SJCRH30 (cell line): ENCODE measurements around the gene ATP8B1. TPM values are rescaled to one million over a fixed set of nuclear protein-coding genes. Genes with fewer than 3 reads are reported as not detected.
"Not testable (repeated sequence)": the region's sequence is repeated elsewhere in the genome, so short reads cannot be mapped to it uniquely, and the experiment has no call there.

Experiments used
- DNase-seq, 2 experiments: peaks; one replicate each; pipeline ENCODE4 v3.0.0-alpha.2; 2015 to 2020
- H3K27ac ChIP-seq: fragments of 250-450 bp; sonication (Bioruptor Pico); 2 replicates; pipeline ENCODE4 v1.5.1; 2020; ENCODE audit warnings: mild to moderate bottlenecking, moderate library complexity
- H3K27me3 ChIP-seq: fragments of 250-450 bp; sonication (Bioruptor Pico); 2 replicates; pipeline ENCODE4 v1.5.1; 2020; ENCODE audit warnings: mild to moderate bottlenecking, moderate library complexity
- H3K36me3 ChIP-seq: fragments of 250-450 bp; sonication (Bioruptor Pico); 2 replicates; pipeline ENCODE4 v1.5.1; 2020; ENCODE audit warnings: mild to moderate bottlenecking, moderate library complexity
- H3K4me1 ChIP-seq: fragments of 250-450 bp; sonication (Bioruptor Pico); 2 replicates; pipeline ENCODE4 v1.5.1; 2020; ENCODE audit warnings: mild to moderate bottlenecking, moderate library complexity
- H3K4me3 ChIP-seq: fragments of 250-450 bp; sonication (Bioruptor Pico); 2 replicates; pipeline ENCODE4 v1.5.1; 2020; ENCODE audit warnings: mild to moderate bottlenecking, moderate library complexity
- H3K9me3 ChIP-seq: fragments of 250-450 bp; sonication (Bioruptor Pico); replicated peaks from 2 replicates; pipeline ENCODE4 v1.5.1; 2020; ENCODE audit warnings: mild to moderate bottlenecking, moderate library complexity
- total RNA-seq: library from RNA; depleted of rRNA; stranded (reverse); fragments of >200 nt; shearing (Covaris generic); gene quantifications from 2 replicates; pipeline ENCODE4 v1.2.3, GENCODE V29; 2014

Gene ATP8B1
- total RNA-seq, 1 experiment from 2014 or later: not detected

DNA sequence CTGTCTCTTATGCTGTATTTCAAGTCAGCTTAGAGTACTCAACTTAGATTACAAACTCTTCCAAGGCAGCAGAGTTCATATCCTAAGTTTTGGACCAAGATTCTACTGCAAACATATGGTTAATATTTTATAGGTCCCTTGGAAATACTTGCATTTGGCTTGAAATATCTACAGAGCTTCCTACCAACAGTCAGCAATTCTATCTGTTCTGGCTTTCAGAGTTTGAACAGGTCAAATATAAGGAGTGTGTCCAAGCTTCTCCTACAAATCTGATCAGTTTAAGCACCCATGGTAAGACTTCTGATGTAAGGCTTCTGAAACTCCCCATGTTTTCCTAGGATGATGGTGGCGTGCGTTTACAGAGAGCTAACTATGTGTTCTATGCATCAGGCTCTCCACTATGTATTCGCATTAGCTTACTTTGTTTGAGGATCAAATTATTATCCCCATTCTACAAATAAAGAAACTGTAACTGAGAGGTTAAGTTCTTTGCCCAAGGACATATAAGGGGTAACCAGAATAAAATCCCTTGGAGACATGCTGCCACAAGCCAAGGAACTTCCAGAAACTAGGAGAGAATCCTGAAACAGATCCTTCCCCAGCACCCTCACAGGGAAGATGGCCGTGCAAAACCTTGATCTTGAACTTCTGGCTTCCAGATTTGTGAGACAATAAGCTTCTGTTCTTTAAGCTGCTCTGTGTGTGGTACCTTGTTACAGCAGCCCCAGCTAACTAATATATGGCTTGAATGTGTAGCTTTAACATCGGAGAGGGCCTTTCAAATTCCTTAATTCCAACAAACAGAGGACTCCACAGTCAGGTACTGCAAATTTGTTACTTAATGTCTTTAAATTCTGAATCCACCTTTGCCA, 55.1 kb downstream of the ATP8B1 start:
- Histone ChIP-seq H3K4me3 (no peak overlapping the region), H3K4me1 (no peaks in the 10 kb centered on the region), H3K27ac (no peak overlapping the region), H3K27me3 (no peaks in the 10 kb centered on the region), H3K9me3 (no peaks in the 10 kb centered on the region), H3K36me3 (no peaks in the 10 kb centered on the region)
- DNase-seq: no peak

GRCh38 chr18:57744211-57744694, 58.9 kb downstream of the ATP8B1 start:
- no peak overlapping the region for H3K4me3 ChIP-seq
- H3K27ac ChIP-seq: no peak overlapping the region
- no peaks in the 10 kb centered on the region for H3K9me3 ChIP-seq
- no peak for DNase-seq
- H3K36me3 ChIP-seq: no peaks in the 10 kb centered on the region
- H3K27me3 ChIP-seq: no peaks in the 10 kb centered on the region
- no peaks in the 10 kb centered on the region for H3K4me1 ChIP-seq

GRCh38 chr18:57743008-57743407, 60.1 kb downstream of the ATP8B1 start:
- Histone ChIP-seq H3K4me1 (no peaks in the 10 kb centered on the region), H3K36me3 (no peaks in the 10 kb centered on the region), H3K4me3 (no peak overlapping the region), H3K27me3 (no peaks in the 10 kb centered on the region), H3K27ac (no peak overlapping the region), H3K9me3 (no peaks in the 10 kb centered on the region)
- DNase-seq: no peak

DNA sequence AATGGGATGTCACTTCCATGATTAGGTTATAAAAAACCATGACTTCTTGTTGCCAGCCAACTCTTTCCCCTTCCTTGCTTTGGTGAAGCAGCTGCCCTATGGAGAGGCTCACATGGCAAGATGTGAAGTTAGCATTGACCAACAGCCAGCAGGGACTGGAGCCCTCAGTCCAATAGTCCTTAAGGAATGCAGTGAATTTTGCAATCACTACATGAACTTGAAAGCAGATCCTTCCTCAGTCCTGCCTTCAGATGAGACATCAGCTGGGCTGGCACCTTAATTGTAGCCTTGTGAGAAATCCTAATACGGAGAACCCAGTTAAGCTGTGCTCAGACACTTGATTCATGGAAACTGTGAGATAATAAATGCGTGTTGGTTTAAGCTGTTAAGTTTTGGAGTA, 61.8 kb downstream of the ATP8B1 start:
- Histone ChIP-seq H3K4me1 (no peaks in the 10 kb centered on the region), H3K4me3 (no peak overlapping the region), H3K36me3 (no peaks in the 10 kb centered on the region), H3K27me3 (no peaks in the 10 kb centered on the region), H3K9me3 (no peaks in the 10 kb centered on the region), H3K27ac (no peak overlapping the region)
- DNase-seq: no peak

- H3K4me1 ChIP-seq: no peaks in the 10 kb centered on the region
- H3K9me3 ChIP-seq: no peaks in the 10 kb centered on the region
- DNase-seq: no peak
- H3K27me3 ChIP-seq: no peaks in the 10 kb centered on the region
- H3K27ac ChIP-seq: no peak overlapping the region
- no peak overlapping the region for H3K4me3 ChIP-seq
- no peaks in the 10 kb centered on the region for H3K36me3 ChIP-seq
Observed at GRCh38 chr18:57738078-57738477, 65.0 kb downstream of the ATP8B1 start.

DNA sequence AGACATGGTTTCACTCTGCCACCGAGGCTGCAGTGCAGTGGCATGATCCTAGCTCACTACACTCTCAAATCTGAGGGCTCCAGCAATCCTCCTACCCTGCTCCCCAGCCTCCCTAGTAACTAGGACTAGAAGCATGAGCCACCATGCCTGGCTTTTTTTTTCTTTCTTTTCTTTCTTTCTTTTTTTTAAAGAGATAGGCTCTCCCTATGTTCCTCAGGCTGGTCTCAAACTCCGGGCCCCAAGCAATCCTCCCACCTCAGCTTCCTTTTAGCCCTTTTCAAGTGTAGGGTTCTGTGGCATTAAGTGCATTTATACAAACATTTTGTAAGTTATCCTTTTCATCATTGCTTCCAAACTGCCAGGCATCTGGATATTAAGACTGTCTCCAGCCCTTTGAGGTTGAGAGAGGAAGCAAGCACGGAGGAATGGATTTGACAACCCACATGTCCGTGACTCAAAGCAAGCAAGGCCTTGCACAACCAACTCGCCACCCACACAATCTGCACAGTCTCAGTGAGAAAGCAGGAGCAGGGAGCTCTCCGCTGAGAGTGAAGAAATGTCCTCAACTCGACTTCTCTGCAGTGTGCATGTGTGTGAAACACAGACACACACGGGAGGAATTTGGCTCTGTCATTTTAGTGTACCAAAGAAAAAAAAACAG, 65.6 kb downstream of the ATP8B1 start:
- H3K4me3 ChIP-seq: no peak overlapping the region

DNA sequence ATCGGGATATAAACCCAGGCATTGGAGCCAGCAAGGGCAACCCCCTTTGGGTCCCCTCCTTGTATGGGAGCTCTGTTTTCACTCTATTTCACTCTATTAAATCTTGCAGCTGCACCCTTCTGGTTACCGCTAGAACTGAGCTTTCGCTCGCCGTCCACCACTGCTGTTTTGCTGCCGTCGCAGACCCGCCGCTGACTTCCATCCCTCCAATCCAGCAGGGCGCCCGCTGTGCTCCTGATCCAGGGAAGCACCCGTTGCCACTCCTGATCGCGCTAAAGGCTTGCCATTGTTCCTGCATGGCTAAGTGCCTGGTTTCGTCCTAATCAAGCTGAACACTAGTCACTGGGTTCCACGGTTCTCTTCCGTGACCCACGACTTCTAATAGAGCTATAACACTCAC, 68.1 kb downstream of the ATP8B1 start:
- H3K36me3 ChIP-seq, H3K9me3 ChIP-seq, H3K4me1 ChIP-seq, H3K27ac ChIP-seq, H3K27me3 ChIP-seq, DNase-seq, H3K4me3 ChIP-seq: not testable (repeated sequence)

More for the DNA sequence above, 65.6 kb downstream of the ATP8B1 start:
- no peaks in the 10 kb centered on the region for H3K36me3 ChIP-seq
- DNase-seq: no peak
- H3K9me3 ChIP-seq: no peaks in the 10 kb centered on the region
- H3K4me1 ChIP-seq: no peaks in the 10 kb centered on the region
- no peaks in the 10 kb centered on the region for H3K27me3 ChIP-seq
- no peak overlapping the region for H3K27ac ChIP-seq

DNA sequence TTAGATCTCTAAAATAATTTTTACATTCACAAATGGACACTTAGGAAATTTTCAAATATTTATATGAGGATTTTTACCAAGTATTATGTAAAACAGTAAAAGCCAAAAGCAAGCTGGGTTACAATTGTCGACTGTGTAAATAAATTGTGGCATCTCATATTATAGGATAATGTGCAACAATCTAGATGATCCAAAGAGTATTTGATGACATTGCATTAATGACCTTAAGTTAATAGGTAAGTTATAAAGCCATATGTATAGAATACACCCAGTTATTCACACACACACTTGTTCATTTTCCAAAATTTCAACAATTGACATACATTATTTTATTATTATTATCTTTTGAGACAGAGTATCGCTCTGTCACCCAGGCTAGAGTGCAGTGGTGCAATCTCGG, 69.3 kb downstream of the ATP8B1 start:
- Histone ChIP-seq H3K27ac (no peak overlapping the region), H3K27me3 (no peaks in the 10 kb centered on the region), H3K4me3 (no peak overlapping the region), H3K9me3 (no peaks in the 10 kb centered on the region), H3K36me3 (no peaks in the 10 kb centered on the region), H3K4me1 (no peaks in the 10 kb centered on the region)
- no peak for DNase-seq

GRCh38 chr18:57730146-57730545, 73.0 kb downstream of the ATP8B1 start:
- DNase-seq: no peak
- Histone ChIP-seq H3K27ac (no peak overlapping the region), H3K36me3 (no peaks in the 10 kb centered on the region), H3K9me3 (no peaks in the 10 kb centered on the region), H3K4me3 (no peak overlapping the region), H3K27me3 (no peaks in the 10 kb centered on the region), H3K4me1 (no peaks in the 10 kb centered on the region)

- DNase-seq: no peak
- Histone ChIP-seq H3K9me3 (no peaks in the 10 kb centered on the region), H3K27ac (no peak overlapping the region), H3K4me3 (no peak overlapping the region), H3K36me3 (no peaks in the 10 kb centered on the region), H3K4me1 (no peaks in the 10 kb centered on the region), H3K27me3 (no peaks in the 10 kb centered on the region)
Observed at GRCh38 chr18:57728941-57729511, 74.1 kb downstream of the ATP8B1 start.

- no peaks in the 10 kb centered on the region for H3K27me3 ChIP-seq
- H3K4me3 ChIP-seq: no peak overlapping the region
- no peak overlapping the region for H3K27ac ChIP-seq
- H3K9me3 ChIP-seq: no peaks in the 10 kb centered on the region
- no peaks in the 10 kb centered on the region for H3K4me1 ChIP-seq
- no peaks in the 10 kb centered on the region for H3K36me3 ChIP-seq
- DNase-seq: no peak
Observed at GRCh38 chr18:57727952-57728807, 74.9 kb downstream of the ATP8B1 start.

- H3K4me3 ChIP-seq, H3K9me3 ChIP-seq, H3K4me1 ChIP-seq, DNase-seq, H3K27me3 ChIP-seq, H3K36me3 ChIP-seq, H3K27ac ChIP-seq: not testable (repeated sequence)
Observed at GRCh38 chr18:57719211-57719935, 83.7 kb downstream of the ATP8B1 start.

DNA sequence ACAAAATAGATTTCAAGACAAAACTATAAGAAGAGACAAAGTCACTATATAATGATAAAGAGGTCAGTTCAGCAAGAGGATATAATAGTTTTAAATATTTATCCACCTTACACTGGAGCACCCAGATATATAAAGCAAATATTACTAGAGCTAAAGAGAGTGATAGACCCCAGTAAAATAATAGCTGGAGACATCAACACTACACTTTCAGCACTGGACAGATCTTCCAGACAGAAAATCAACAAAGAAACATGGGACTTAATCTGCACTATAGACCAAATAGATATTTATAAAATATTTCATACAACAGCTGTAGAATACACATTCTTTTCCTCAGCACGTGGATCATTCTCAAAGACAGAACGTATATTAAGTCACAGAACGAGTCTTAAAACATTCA, 86.6 kb downstream of the ATP8B1 start:
- Histone ChIP-seq H3K9me3 (no peaks in the 10 kb centered on the region), H3K4me1 (peaks cover 8% of the 10 kb centered on the region), H3K27me3 (no peaks in the 10 kb centered on the region), H3K4me3 (no peak overlapping the region), H3K27ac (no peak overlapping the region), H3K36me3 (no peaks in the 10 kb centered on the region)
- DNase-seq: no peak

GRCh38 chr18:57715671-57716070, 87.4 kb downstream of the ATP8B1 start:
- H3K27me3 ChIP-seq: no peaks in the 10 kb centered on the region
- no peak overlapping the region for H3K4me3 ChIP-seq
- H3K4me1 ChIP-seq: peaks cover 8% of the 10 kb centered on the region
- no peak overlapping the region for H3K27ac ChIP-seq
- no peaks in the 10 kb centered on the region for H3K36me3 ChIP-seq
- no peak for DNase-seq
- no peaks in the 10 kb centered on the region for H3K9me3 ChIP-seq
